SK-N-SH (cell line): ENCODE results near the gene GANC. TPM values are rescaled to one million over a fixed set of nuclear protein-coding genes. Genes with fewer than 3 reads are reported as not detected.
A peak's percentile ranks its signal among the peaks of the same experiment; 100 is the strongest.
"Not testable (repeated sequence)": the region's sequence is repeated elsewhere in the genome, so short reads cannot be mapped to it uniquely, and the experiment has no call there.

ENCODE experiments used
- CTCF ChIA-PET: fragments of 300-600, 350-600 bp; formaldehyde crosslinking; extraction: SDS; loops from one replicate; lab custom pipeline; 2021; lab: Yijun Ruan, JAX
- POLR2A ChIA-PET: fragments of 350-600 bp; sonication (Branson Sonifier 250); formaldehyde crosslinking; extraction: SDS; loops from one replicate; lab custom pipeline; 2020; ENCODE audit warnings: antibody characterized with exemption, inconsistent platforms; lab: Yijun Ruan, JAX
- DNase-seq: peaks from one replicate; pipeline ENCODE4 v3.0.0; 2012
- H2AFZ ChIP-seq: fragments of 200-600 bp; sonication (generic); 2 replicates; pipeline ENCODE4 v1.8.1; 2016; ENCODE audit warnings: antibody characterized with exemption, mild to moderate bottlenecking, low read depth
- H3F3A ChIP-seq: fragments of 200-600 bp; sonication (generic); replicated peaks from 2 replicates; pipeline ENCODE3; 2016; ENCODE audit warnings: antibody characterized with exemption, mild to moderate bottlenecking; ENCODE audit not compliant: insufficient read depth
- H3K27ac ChIP-seq, 2 experiments: fragments of 200-500 bp in 1 of 2; fragments of 200-600 bp in 1 of 2; sonication (Bioruptor generic) in 1 of 2; sonication (generic), shearing (Covaris generic) in 1 of 2; 2 replicates each; pipeline versions ENCODE4 v1.5.1 to v1.6.1; 2014 to 2016; ENCODE audit warnings: low read depth in 2 of 2, inconsistent platforms in 1 of 2, low read length in 1 of 2, mild to moderate bottlenecking in 1 of 2, mixed read lengths in 1 of 2
- H3K27me3 ChIP-seq: fragments of 200-600 bp; sonication (generic), shearing (Covaris generic); 2 replicates; pipeline ENCODE4 v1.6.1; 2016; ENCODE audit warnings: mixed run types; ENCODE audit not compliant: insufficient read depth
- H3K36me3 ChIP-seq, 2 experiments: fragments of 200-500 bp in 1 of 2; fragments of 200-600 bp in 1 of 2; sonication (Bioruptor generic) in 1 of 2; sonication (generic) in 1 of 2; replicated peaks in 1 of 2; 2 replicates each; pipeline versions ENCODE3 to v1.5.1; 2014 to 2016; ENCODE audit warnings: low read length in 1 of 2, mild to moderate bottlenecking in 1 of 2; ENCODE audit not compliant: insufficient read depth in 2 of 2, control insufficient read depth in 1 of 2
- H3K4me1 ChIP-seq, 2 experiments: fragments of 200-500 bp in 1 of 2; fragments of 200-600 bp in 1 of 2; sonication (Bioruptor generic) in 1 of 2; sonication (generic), shearing (Covaris generic) in 1 of 2; 2 replicates each; pipeline versions ENCODE4 v1.5.1 to v1.6.1; 2014 to 2016; ENCODE audit warnings: low read depth in 1 of 2, low read length in 1 of 2, mixed run types in 1 of 2; ENCODE audit not compliant: insufficient read depth in 2 of 2, control insufficient read depth in 1 of 2
- H3K4me2 ChIP-seq: fragments of 200-600 bp; sonication (generic), shearing (Covaris generic); 2 replicates; pipeline ENCODE4 v1.6.1; 2017; ENCODE audit warnings: mixed run types
- H3K4me3 ChIP-seq, 2 experiments: fragments of 200-500 bp in 1 of 2; fragments of 200-600 bp in 1 of 2; sonication (Bioruptor generic) in 1 of 2; sonication (generic), shearing (Covaris generic) in 1 of 2; 2 replicates each; pipeline versions ENCODE4 v1.5.1 to v1.8.1; 2014 to 2016; ENCODE audit warnings: low read depth in 2 of 2, inconsistent platforms in 1 of 2, low read length in 1 of 2, mild to moderate bottlenecking in 1 of 2, mixed read lengths in 1 of 2, moderate library complexity in 1 of 2
- H3K79me2 ChIP-seq: fragments of 200-600 bp; sonication (generic); 2 replicates; pipeline ENCODE4 v1.8.1; 2017; ENCODE audit warnings: mild to moderate bottlenecking; ENCODE audit not compliant: insufficient read depth
- H3K9ac ChIP-seq: fragments of 200-600 bp; sonication (generic); 2 replicates; pipeline ENCODE4 v1.6.1; 2017; ENCODE audit warnings: mixed run types
- H3K9me2 ChIP-seq: fragments of 200-600 bp; sonication (generic); 2 replicates; pipeline ENCODE4 v1.6.1; 2017; ENCODE audit warnings: mixed run types
- H3K9me3 ChIP-seq: fragments of 200-600 bp; sonication (generic); 2 replicates; pipeline ENCODE4 v1.6.1; 2017; ENCODE audit warnings: mixed run types, mild to moderate bottlenecking, moderate library complexity
- H4K20me1 ChIP-seq: fragments of 200-600 bp; sonication (generic); 2 replicates; pipeline ENCODE4 v1.6.1; 2017; ENCODE audit warnings: mild to moderate bottlenecking, mixed run types; ENCODE audit not compliant: insufficient read depth
- CHD2 ChIP-seq: fragments of 150-350 bp; IDR thresholded peaks from 2 replicates; pipeline ENCODE4 v1.6.1; 2018; ENCODE audit warnings: low read length; ENCODE audit not compliant: partially characterized antibody
- EP300 ChIP-seq, 2 experiments: IDR thresholded peaks; 2 replicates each; pipeline versions ENCODE4 v1.4.0 to v1.6.1; 2012; ENCODE audit warnings: borderline replicate concordance in 1 of 2, low read depth in 1 of 2, low read length in 1 of 2
- EZH2phosphoT487 ChIP-seq: fragments of 200-600 bp; sonication (generic); IDR thresholded peaks from 2 replicates; pipeline ENCODE4 v1.6.1; 2017; ENCODE audit warnings: low read depth, mixed run types, mild to moderate bottlenecking, antibody characterized with exemption, moderate library complexity, borderline replicate concordance
- FOSL2 ChIP-seq: IDR thresholded peaks from 2 replicates; pipeline ENCODE4 v1.4.0; 2012; ENCODE audit warnings: low read depth, mild to moderate bottlenecking, moderate library complexity, borderline replicate concordance
- FOXJ3 ChIP-seq: sonication (generic); formaldehyde crosslinking; IDR thresholded peaks from 2 replicates; pipeline ENCODE4 v1.5.1; 2020; ENCODE audit warnings: mild to moderate bottlenecking, missing genetic modification reagents
- GABPA ChIP-seq: IDR thresholded peaks from 2 replicates; pipeline ENCODE4 v1.4.0; 2012; ENCODE audit warnings: low read depth, mild to moderate bottlenecking
- JUND ChIP-seq: IDR thresholded peaks from 2 replicates; pipeline ENCODE4 v1.4.0; 2012
- MXI1 ChIP-seq: IDR thresholded peaks from 2 replicates; pipeline ENCODE4 v1.6.1; 2012; ENCODE audit warnings: mild to moderate bottlenecking, low read depth, low read length, improper control_type of control experiment
- NRF1 ChIP-seq: IDR thresholded peaks from 2 replicates; pipeline ENCODE4 v1.6.1; 2012; ENCODE audit warnings: low read depth, mild to moderate bottlenecking, low read length
- POLR2AphosphoS5 ChIP-seq: IDR thresholded peaks from 2 replicates; pipeline ENCODE4 v1.6.1; 2012; ENCODE audit warnings: low read depth, low read length
- RCOR1 ChIP-seq: fragments of 150-350 bp; IDR thresholded peaks from 2 replicates; pipeline ENCODE4 v1.6.1; 2017; ENCODE audit warnings: antibody characterized with exemption, low read length
- RFX5 ChIP-seq: IDR thresholded peaks from 2 replicates; pipeline ENCODE4 v1.6.1; 2012; ENCODE audit warnings: mild to moderate bottlenecking, improper control_type of control experiment, low read length
- SMC3 ChIP-seq: IDR thresholded peaks from 2 replicates; pipeline ENCODE4 v1.6.1; 2012; ENCODE audit warnings: low read depth, low read length, improper control_type of control experiment
- TAF1 ChIP-seq: IDR thresholded peaks from 2 replicates; pipeline ENCODE4 v1.6.1; 2012; ENCODE audit warnings: low read depth, mild to moderate bottlenecking, low read length, moderate library complexity, borderline replicate concordance
- TCF12 ChIP-seq: IDR thresholded peaks from 2 replicates; pipeline ENCODE4 v1.4.0; 2012
- YY1 ChIP-seq: IDR thresholded peaks from 2 replicates; pipeline ENCODE4 v1.4.0; 2012; ENCODE audit warnings: low read depth, mild to moderate bottlenecking
- WGBS: methylation state at CpG from one replicate; pipeline ENCODE4 v1.1.6; 2017; ENCODE audit warnings: low lambda C conversion rate; 5-methylcytosine and 5-hydroxymethylcytosine counted together
- polyA plus RNA-seq, 3 experiments: library from polyadenylated mRNA; depleted of rRNA; stranded (reverse); fragments of >200 nt; gene quantifications; 2 replicates each; pipeline ENCODE4 v1.2.3, GENCODE V29; 2012
- TF ChIP-seq, protein P1 (sequence below): fragments of 150-350 bp; IDR thresholded peaks from 2 replicates; pipeline ENCODE4 v1.6.1; 2016; ENCODE audit warnings: mild to moderate bottlenecking, low read depth, low read length
- TF ChIP-seq, protein P2 (sequence below): IDR thresholded peaks from 2 replicates; pipeline ENCODE4 v1.4.0; 2012; ENCODE audit warnings: low read depth, borderline replicate concordance
- TF ChIP-seq, protein P3 (sequence below): fragments of 200-600 bp; sonication (generic); IDR thresholded peaks from 2 replicates; pipeline ENCODE4 v1.6.1; 2017; ENCODE audit warnings: antibody characterized with exemption, mild to moderate bottlenecking, moderate library complexity
- TF ChIP-seq, protein P4 (sequence below): fragments of 150-350 bp; IDR thresholded peaks from 2 replicates; pipeline ENCODE4 v1.6.1; 2017; ENCODE audit warnings: antibody characterized with exemption, low read length, low read depth, borderline replicate concordance

The GANC gene
- polyA plus RNA-seq, 1 of the 3 experiments (the other 2 are of a cell fraction) = 6.8 TPM

GRCh38 chr15:42289166-42289565, 16.2 kb downstream of the GANC start:
- CTCF ChIA-PET = interaction anchor here (1.0 kb wide), 1 partner anchor 96 kb away, joined by 3 read pairs; no protein-coding TSS in a partner anchor
- no peaks in the 10 kb centered on the region for H3K9me3 ChIP-seq
- H3F3A ChIP-seq = no peaks in the 10 kb centered on the region
- peaks cover 9 to 25% of the 10 kb centered on the region in 2 experiments for H3K36me3 ChIP-seq
- no peak for DNase-seq
- no peaks in the 10 kb centered on the region for H4K20me1 ChIP-seq
- TF ChIP-seq EZH2phosphoT487 (no peak), FOSL2 (0 out of 2 replicates have a peak, but pooled peaks have one; percentile 5), EP300 (IDR thresholded peaks at IDR 0.05; ENCODE audit: borderline replicate concordance in 1 of 2, low read depth in 1 of 2, low read length in 1 of 2) (no peak), GABPA (no peak)
- H3K4me2 ChIP-seq = no peak overlapping the region
- H3K4me1 ChIP-seq = no peaks in the 10 kb centered on the region
- H2AFZ ChIP-seq = no peak overlapping the region
- H3K27ac ChIP-seq = no peak overlapping the region
- no peaks in the 10 kb centered on the region for H3K27me3 ChIP-seq
- H3K9me2 ChIP-seq = no peaks in the 10 kb centered on the region
- WGBS = 87% methylated on average over 1 of the region's 1 CpG
- H3K9ac ChIP-seq = no peak overlapping the region
- no peak overlapping the region for H3K4me3 ChIP-seq
- no peaks in the 10 kb centered on the region for H3K79me2 ChIP-seq
- POLR2A ChIA-PET = no interaction called here

- H3K4me2 ChIP-seq, H3K27ac ChIP-seq, DNase-seq, H3K4me1 ChIP-seq, H4K20me1 ChIP-seq, H3K79me2 ChIP-seq, H3F3A ChIP-seq, H3K9me3 ChIP-seq, H2AFZ ChIP-seq, H3K27me3 ChIP-seq, H3K4me3 ChIP-seq, POLR2A ChIA-PET, H3K9me2 ChIP-seq, CTCF ChIA-PET, H3K9ac ChIP-seq: not testable (repeated sequence)
- WGBS = 49% methylated on average over 2 of the region's 4 CpGs
- peaks cover 4 to 19% of the 10 kb centered on the region in 2 experiments for H3K36me3 ChIP-seq
Measured at GRCh38 chr15:42301004-42301403, 28.0 kb downstream of the GANC start.

DNA sequence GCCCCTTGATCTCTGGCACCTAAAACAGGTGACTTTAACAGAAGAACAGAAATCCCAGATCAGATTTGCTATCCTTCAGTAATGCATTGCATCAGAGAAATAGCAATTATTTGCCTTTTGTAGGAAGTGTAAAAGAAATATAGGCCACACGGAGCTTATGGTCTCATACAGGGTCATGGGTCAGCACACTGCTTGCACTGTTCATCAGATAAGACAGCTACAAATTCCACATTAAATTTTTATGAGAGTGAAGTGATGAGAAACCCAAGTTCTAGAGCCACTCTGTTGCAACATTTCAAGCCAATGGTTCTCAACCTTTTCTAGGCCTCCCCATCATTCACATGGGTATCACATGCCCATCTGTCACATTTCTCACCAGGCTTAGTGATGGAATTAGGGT, 33.7 kb downstream of the GANC start:
- ChIA-PET CTCF (interaction anchor here (0.6 kb wide), 1 partner anchor 30 kb away, joined by 3 read pairs; no protein-coding TSS in a partner anchor), POLR2A (no interaction called here)
- peaks cover 5 to 9% of the 10 kb centered on the region in 2 experiments for H3K36me3 ChIP-seq
- TF ChIP-seq, protein P1, sequence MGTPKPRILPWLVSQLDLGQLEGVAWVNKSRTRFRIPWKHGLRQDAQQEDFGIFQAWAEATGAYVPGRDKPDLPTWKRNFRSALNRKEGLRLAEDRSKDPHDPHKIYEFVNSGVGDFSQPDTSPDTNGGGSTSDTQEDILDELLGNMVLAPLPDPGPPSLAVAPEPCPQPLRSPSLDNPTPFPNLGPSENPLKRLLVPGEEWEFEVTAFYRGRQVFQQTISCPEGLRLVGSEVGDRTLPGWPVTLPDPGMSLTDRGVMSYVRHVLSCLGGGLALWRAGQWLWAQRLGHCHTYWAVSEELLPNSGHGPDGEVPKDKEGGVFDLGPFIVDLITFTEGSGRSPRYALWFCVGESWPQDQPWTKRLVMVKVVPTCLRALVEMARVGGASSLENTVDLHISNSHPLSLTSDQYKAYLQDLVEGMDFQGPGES = no peak
- TF ChIP-seq NRF1 (no peak), CHD2 (no peak), MXI1 (no peak), POLR2AphosphoS5 (no peak), JUND (no peak), TCF12 (no peak), FOXJ3 (no peak), RFX5 (no peak), RCOR1 (no peak), YY1 (no peak), TAF1 (no peak), SMC3 (no peak)
- TF ChIP-seq, protein P2, sequence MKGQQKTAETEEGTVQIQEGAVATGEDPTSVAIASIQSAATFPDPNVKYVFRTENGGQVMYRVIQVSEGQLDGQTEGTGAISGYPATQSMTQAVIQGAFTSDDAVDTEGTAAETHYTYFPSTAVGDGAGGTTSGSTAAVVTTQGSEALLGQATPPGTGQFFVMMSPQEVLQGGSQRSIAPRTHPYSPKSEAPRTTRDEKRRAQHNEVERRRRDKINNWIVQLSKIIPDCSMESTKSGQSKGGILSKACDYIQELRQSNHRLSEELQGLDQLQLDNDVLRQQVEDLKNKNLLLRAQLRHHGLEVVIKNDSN = no peak
- TF ChIP-seq, protein P3, sequence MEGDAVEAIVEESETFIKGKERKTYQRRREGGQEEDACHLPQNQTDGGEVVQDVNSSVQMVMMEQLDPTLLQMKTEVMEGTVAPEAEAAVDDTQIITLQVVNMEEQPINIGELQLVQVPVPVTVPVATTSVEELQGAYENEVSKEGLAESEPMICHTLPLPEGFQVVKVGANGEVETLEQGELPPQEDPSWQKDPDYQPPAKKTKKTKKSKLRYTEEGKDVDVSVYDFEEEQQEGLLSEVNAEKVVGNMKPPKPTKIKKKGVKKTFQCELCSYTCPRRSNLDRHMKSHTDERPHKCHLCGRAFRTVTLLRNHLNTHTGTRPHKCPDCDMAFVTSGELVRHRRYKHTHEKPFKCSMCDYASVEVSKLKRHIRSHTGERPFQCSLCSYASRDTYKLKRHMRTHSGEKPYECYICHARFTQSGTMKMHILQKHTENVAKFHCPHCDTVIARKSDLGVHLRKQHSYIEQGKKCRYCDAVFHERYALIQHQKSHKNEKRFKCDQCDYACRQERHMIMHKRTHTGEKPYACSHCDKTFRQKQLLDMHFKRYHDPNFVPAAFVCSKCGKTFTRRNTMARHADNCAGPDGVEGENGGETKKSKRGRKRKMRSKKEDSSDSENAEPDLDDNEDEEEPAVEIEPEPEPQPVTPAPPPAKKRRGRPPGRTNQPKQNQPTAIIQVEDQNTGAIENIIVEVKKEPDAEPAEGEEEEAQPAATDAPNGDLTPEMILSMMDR = no peak
- TF ChIP-seq, protein P4, sequence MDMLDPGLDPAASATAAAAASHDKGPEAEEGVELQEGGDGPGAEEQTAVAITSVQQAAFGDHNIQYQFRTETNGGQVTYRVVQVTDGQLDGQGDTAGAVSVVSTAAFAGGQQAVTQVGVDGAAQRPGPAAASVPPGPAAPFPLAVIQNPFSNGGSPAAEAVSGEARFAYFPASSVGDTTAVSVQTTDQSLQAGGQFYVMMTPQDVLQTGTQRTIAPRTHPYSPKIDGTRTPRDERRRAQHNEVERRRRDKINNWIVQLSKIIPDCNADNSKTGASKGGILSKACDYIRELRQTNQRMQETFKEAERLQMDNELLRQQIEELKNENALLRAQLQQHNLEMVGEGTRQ = no peak

More for the DNA sequence above, 33.7 kb downstream of the GANC start:
- DNase-seq = no peak
- Histone ChIP-seq H3K4me2 (no peak overlapping the region), H3K79me2 (no peaks in the 10 kb centered on the region), H2AFZ (no peak overlapping the region), H3K27ac (no peak overlapping the region), H3K4me1 (no peaks in the 10 kb centered on the region), H3F3A (no peaks in the 10 kb centered on the region), H3K9ac (no peak overlapping the region), H3K9me3 (no peaks in the 10 kb centered on the region), H3K4me3 (no peak overlapping the region), H4K20me1 (no peaks in the 10 kb centered on the region), H3K27me3 (no peaks in the 10 kb centered on the region), H3K9me2 (no peaks in the 10 kb centered on the region)
- 100% methylated on average over 1 of the region's 1 CpG for WGBS
